ENCODE measurements around the gene CYP1B1.
"Not testable (repeated sequence)": the region's sequence is repeated elsewhere in the genome, so short reads cannot be mapped to it uniquely, and the experiment has no call there.

The CYP1B1 gene

GRCh38 chr2:38020359-38021069 lies 55.4 kb downstream of the CYP1B1 start:
- H3K4me3 ChIP-seq (ENCODE audit: low read depth in 1 of 5, low read length in 5 of 5); H3K9me3 ChIP-seq (ENCODE audit: control insufficient read depth in 5 of 5, low read length in 5 of 5); H3K4me1 ChIP-seq (ENCODE audit: control insufficient read depth in 5 of 5, insufficient read depth in 5 of 5, low read length in 5 of 5); H3K9ac ChIP-seq (ENCODE audit: low read length in 5 of 5); H3K36me3 ChIP-seq (ENCODE audit: control insufficient read depth in 5 of 5, insufficient read depth in 5 of 5, low read length in 5 of 5); H3K27me3 ChIP-seq (ENCODE audit: control insufficient read depth in 5 of 5, insufficient read depth in 4 of 5, low read length in 5 of 5); H3K27ac ChIP-seq (ENCODE audit: low read depth, low read length): not testable (repeated sequence)

DNA sequence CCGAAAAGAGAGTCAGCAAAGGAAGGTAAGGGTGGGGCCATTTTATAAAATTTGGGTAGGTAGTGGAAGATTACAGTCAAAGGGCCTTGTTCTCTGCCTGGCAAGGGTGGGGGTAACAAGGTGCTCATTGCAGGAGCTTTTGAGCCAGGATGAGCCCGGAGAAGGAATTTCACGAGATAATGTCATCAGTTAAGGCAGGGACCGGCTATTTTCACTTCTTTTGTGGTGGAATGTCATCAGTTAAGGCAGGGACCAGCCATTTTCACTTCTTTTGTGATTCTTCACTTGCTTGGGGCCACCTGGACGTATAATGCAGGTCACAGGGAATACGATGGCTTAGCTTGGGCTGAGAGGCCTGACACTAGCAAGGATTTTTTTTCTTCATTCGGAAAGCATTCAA lies 58.1 kb downstream of the CYP1B1 start:
- H3K27ac ChIP-seq (ENCODE audit: low read depth, low read length), result no peak overlapping the region
- H3K36me3 ChIP-seq (ENCODE audit: control insufficient read depth in 5 of 5, insufficient read depth in 5 of 5, low read length in 5 of 5), result peaks cover 0 to 8% (median 0%) of the 10 kb centered on the region in 5 donors
- no peak overlapping the region for H3K4me3 ChIP-seq (ENCODE audit: low read depth in 1 of 5, low read length in 5 of 5)
- no peaks in the 10 kb centered on the region for H3K9me3 ChIP-seq (ENCODE audit: control insufficient read depth in 5 of 5, low read length in 5 of 5)
- no peaks in the 10 kb centered on the region for H3K27me3 ChIP-seq (ENCODE audit: control insufficient read depth in 5 of 5, insufficient read depth in 4 of 5, low read length in 5 of 5)
- no peaks in the 10 kb centered on the region for H3K4me1 ChIP-seq (ENCODE audit: control insufficient read depth in 5 of 5, insufficient read depth in 5 of 5, low read length in 5 of 5)
- no peak overlapping the region for H3K9ac ChIP-seq (ENCODE audit: low read length in 5 of 5)
